ENCODE measurements around the gene MTFMT.

The MTFMT gene

DNA sequence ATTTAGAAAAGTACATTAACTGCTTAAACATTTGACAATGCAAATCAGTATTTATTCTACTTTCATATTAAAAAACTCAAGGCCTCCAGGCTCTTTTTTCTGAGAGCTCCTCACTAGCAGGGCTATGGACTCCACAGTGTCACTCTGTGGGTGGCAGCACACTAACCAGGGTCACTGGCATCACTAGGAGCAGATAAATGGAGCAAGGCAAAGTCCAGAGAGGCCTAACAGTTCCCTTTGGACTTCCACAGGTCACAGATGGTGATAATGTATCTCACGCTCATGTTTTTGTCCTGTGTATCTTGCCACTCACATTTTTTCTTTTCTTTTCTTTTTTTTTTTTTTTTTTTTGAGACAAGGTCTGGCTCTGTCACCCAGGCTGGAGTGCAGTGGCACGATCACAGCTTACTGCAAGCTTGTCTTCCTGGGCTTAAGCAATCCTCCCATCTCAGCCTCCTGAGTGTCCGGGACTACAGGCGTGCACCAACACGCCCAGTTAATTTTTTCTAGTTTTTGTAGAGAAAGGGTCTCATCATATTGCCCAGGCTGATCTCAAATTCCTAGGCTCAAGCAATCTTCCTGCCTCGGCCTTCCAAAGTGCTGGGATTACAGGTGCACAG lies 47.5 kb downstream of the MTFMT start:
- DNase-seq: no peak

GRCh38 chr15:64979252-64979710 lies 50.2 kb downstream of the MTFMT start:
- DNase-seq: no peak

- no peak for DNase-seq
Observed at GRCh38 chr15:64975390-64975789, 54.0 kb downstream of the MTFMT start.

DNA sequence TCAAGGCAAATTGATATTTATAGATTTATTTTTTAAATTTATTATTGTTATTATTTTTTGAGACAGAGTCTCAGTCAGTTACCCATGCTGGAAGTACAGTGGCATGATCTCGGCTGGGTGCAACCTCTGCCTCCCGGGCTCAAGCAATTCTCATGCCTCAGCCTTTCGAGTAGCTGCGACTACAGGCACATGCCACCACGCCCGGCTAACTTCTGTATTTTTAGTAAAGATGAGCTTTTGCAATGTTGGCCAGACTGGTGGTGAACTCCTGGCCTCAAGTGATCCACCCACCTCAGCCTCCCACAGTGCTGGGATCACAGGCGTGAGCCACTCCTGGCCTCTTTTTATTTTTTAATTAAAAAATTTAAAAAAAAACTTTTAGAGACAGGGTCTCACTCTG lies 58.7 kb downstream of the MTFMT start:
- DNase-seq: no peak

DNA sequence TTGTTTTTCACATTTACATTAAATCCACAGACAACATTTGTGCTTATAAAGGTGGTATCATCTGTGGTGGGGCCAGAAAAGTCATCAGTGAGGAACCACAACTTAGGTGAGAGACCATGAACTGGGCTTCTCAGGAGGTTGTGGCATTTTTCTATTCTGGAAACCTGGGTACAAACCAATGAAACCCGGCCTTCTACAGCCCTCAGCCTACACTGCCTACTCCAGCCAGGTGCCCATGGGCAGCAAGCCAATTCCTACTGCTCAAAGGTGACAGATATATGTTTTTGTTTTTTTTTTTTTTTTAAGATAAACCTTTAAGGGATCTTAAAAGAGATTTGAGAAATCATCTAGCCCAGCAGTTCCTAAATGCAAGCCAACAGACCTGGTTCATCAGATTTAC lies 60.0 kb downstream of the MTFMT start:
- DNase-seq: no peak

DNA sequence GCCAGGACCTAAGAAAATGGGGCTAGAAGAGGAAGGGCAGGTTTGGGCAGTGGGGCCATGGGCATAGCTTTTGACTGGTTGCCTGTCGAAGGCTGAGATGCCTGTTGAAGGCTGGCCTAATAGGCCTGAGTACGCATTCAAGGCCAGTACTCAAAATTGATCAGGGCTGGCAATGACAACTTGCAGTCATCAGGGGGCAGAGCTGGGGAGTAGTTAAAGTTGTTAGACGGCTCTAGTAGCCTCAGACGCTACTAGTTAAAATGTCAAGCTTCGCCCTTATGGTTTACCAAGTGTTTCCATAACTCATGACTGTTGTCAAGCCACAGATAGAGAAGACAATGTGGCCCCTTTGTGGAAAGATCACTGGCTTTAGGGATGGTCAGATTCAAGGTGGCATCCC lies 68.4 kb downstream of the MTFMT start:
- no peak for DNase-seq

GRCh38 chr15:64960153-64960552 lies 69.3 kb downstream of the MTFMT start:
- no peak for DNase-seq

- no peak for DNase-seq
Observed at GRCh38 chr15:64959128-64959527, 70.3 kb downstream of the MTFMT start.

- DNase-seq: no peak
Observed at GRCh38 chr15:64954395-64954794, 75.0 kb downstream of the MTFMT start.

DNA sequence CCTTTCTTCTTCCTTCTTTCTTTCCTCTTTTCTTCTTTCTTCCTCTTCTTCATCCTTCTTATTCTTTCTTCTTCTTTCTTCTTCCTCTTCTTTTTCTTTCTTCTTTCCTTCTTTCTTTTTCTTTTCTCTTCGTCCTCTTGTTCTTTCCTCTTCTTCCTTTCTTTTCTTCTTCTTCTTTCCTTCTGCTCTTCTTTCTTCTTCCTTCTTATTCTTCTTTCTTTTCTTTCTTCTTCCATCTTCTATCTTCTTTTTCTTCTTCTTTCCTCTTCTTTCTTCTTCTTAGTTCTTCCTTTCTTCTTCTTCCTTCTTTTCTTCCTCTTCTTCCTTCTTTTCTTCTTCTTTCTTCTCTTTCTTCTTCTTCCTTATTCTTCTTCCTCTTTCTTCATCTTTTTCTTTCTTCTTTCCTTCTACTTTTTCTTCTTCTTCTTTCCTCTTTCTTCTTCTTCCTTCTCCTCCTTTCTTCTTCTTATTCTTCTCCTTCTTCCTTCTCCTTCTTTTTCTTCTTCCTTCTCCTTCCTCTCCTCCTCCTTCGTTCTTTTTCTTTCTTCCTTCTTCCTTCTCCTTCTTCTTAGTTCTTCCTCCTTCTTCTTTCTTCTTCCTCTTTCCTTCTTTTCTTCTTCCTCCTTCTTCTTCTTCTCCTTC lies 77.5 kb downstream of the MTFMT start:
- no peak for DNase-seq
